ENCODE data around the gene SQSTM1.

DNA sequence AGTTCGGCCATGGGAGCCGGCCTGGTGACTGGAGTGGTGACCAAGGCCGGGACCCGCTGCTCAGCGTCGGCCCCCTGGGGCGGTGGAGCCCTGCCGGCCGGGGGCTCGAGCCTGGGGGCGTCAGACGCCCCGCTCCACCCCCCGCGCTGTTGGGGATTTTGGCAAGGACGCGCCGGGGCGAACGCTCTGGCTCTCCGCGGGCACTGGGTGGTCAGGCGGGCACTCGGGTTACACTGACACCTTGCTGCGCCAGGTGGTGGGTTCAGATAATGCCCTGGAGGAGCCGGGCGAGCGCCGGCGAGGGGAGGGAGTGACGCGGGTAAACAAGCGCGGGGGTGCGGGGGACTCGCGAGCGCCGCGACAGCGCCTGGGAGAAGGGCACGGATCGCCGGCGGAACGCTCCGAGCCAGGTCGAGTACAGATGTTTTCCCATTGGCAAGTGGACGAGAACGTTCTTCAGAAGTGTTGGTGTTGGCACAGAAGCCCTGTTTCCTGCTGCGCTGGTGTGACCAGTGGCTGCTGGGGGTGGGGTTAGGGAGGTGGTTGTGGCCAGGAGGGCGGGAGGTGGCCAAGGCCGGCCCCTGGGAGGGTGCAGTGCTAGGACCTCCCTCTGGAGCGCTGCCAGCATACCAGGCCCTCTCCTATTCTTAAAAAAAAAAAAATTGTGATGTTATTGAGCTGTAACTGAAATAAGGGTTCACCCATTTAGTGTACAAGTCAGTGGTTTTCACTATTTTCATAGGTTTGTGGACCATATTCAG lies 773 bp downstream of the SQSTM1 start:
- TF ChIP-seq POLR2A (IDR thresholded peaks at IDR 0.05) = peak; percentile 88 to 93
- TF ChIP-seq, protein P1, sequence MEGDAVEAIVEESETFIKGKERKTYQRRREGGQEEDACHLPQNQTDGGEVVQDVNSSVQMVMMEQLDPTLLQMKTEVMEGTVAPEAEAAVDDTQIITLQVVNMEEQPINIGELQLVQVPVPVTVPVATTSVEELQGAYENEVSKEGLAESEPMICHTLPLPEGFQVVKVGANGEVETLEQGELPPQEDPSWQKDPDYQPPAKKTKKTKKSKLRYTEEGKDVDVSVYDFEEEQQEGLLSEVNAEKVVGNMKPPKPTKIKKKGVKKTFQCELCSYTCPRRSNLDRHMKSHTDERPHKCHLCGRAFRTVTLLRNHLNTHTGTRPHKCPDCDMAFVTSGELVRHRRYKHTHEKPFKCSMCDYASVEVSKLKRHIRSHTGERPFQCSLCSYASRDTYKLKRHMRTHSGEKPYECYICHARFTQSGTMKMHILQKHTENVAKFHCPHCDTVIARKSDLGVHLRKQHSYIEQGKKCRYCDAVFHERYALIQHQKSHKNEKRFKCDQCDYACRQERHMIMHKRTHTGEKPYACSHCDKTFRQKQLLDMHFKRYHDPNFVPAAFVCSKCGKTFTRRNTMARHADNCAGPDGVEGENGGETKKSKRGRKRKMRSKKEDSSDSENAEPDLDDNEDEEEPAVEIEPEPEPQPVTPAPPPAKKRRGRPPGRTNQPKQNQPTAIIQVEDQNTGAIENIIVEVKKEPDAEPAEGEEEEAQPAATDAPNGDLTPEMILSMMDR (IDR thresholded peaks at IDR 0.05) = peak in 1 of 4 experiments; percentile 20
